NB4 (cell line): Measurements from ENCODE around the gene PGBD5.

ENCODE experiments used
- DNase-seq: peaks from one replicate; pipeline ENCODE4 v3.0.0; 2010; ENCODE audit warnings: low read depth
- H3K4me3 ChIP-seq: one replicate; pipeline ENCODE4 v1.5.1; 2011; ENCODE audit warnings: mild to moderate bottlenecking, low read depth, low read length, moderate library complexity
- CTCF ChIP-seq: IDR thresholded peaks from one replicate; pipeline ENCODE4 v1.5.1; 2012; ENCODE audit warnings: low read depth, low read length
- MYC ChIP-seq: IDR thresholded peaks from 2 replicates; pipeline ENCODE4 v1.6.1; 2011; ENCODE audit warnings: low read depth, low read length
- POLR2A ChIP-seq: IDR thresholded peaks from 2 replicates; pipeline ENCODE4 v1.6.1; 2011; ENCODE audit warnings: mild to moderate bottlenecking; ENCODE audit not compliant: insufficient read length; ENCODE audit errors: extremely low read depth
- TF ChIP-seq, protein P1 (sequence below): IDR thresholded peaks from 2 replicates; pipeline ENCODE4 v1.6.1; 2011; ENCODE audit warnings: low read depth, low read length

PGBD5 gene

DNA sequence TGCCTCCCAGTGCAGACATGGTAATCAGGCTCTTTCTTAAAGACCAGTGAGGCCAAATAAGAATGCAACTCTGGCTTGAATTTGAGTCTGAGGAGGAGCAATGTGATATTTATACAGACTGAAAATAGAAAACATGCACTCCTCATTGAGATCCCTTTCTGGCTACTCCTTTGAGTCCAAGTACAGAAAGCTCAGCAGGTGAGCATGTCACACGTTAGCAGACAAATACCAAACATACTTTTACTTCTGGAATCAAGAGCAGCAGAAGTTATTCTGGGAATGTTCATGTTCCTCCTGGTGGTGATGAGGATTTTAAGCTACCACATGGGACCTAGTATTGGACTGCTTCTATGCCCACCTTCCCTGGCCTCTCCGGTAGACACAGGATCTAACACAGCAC lies 48.3 kb downstream of the PGBD5 start:
- TF ChIP-seq CTCF (no peak), POLR2A (no peak), MYC (no peak)
- TF ChIP-seq, protein P1, sequence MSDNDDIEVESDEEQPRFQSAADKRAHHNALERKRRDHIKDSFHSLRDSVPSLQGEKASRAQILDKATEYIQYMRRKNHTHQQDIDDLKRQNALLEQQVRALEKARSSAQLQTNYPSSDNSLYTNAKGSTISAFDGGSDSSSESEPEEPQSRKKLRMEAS: no peak
- DNase-seq: no peak
- no peak overlapping the region for H3K4me3 ChIP-seq

- no peak for TF ChIP-seq CTCF
- no peak overlapping the region for H3K4me3 ChIP-seq
- no peak for DNase-seq
Measured at GRCh38 chr1:230377324-230377723, 48.8 kb downstream of the PGBD5 start.

- DNase-seq: no peak
- no peak overlapping the region for H3K4me3 ChIP-seq
- TF ChIP-seq CTCF (no peak), POLR2A (no peak)
- TF ChIP-seq, protein P1: no peak
Measured at GRCh38 chr1:230376296-230376695, 49.8 kb downstream of the PGBD5 start.

- DNase-seq: no peak
- no peak overlapping the region for H3K4me3 ChIP-seq
- no peak for TF ChIP-seq CTCF
- no peak for TF ChIP-seq MYC
- no peak for TF ChIP-seq POLR2A
- TF ChIP-seq, protein P1: no peak
Measured at GRCh38 chr1:230375780-230376179, 50.4 kb downstream of the PGBD5 start.

GRCh38 chr1:230375147-230375546 lies 51.0 kb downstream of the PGBD5 start:
- DNase-seq: no peak
- TF ChIP-seq MYC (no peak), CTCF (no peak), POLR2A (no peak)
- TF ChIP-seq, protein P1: no peak
- H3K4me3 ChIP-seq: no peak overlapping the region

DNA sequence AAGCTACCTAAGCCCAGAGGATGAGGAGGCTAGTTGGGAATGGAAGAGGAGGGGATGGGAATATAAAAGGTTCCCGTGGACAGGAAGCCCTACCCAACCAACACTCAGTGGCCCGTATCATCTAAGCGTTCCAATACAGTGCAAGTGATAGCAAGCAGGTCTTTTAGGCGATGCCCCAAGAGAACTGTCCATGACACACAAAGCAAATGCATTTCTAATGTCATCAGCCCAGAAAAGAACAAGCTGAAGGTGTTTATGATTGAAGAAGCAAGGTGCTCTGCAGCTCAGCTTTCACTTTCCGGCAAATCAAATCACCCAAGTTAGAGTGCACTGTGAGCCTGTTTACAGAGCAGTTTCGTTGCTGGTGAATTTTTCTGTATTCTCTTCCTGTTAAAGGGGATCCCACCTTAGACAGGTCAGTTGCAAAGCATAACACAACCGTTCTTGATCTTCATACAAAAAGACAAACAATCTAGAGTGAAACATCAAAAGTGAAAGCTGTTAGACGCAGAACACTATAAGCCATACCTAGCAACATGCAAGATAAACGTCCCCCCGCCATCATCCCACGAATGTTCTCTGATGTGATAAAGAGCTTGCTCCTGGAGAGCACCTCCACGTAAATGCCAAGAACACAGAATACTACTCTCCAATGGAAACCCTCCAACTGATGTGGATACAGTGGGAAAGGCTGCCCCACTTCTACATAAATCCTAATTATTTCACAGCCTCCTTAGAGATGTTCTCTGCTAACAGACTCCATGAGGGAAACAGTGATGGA lies 54.0 kb downstream of the PGBD5 start:
- TF ChIP-seq MYC: no peak
- no peak for TF ChIP-seq POLR2A
- no peak for TF ChIP-seq CTCF
- TF ChIP-seq, protein P1: no peak
- no peak for DNase-seq
- H3K4me3 ChIP-seq: no peak overlapping the region
